ENCODE measurements around the gene MAP3K20. TPM values are rescaled to one million over a fixed set of nuclear protein-coding genes. Genes with fewer than 3 reads are reported as not detected.

Gene MAP3K20
- total RNA-seq, 1 experiment from 2014 or later = 7.1 TPM

DNA sequence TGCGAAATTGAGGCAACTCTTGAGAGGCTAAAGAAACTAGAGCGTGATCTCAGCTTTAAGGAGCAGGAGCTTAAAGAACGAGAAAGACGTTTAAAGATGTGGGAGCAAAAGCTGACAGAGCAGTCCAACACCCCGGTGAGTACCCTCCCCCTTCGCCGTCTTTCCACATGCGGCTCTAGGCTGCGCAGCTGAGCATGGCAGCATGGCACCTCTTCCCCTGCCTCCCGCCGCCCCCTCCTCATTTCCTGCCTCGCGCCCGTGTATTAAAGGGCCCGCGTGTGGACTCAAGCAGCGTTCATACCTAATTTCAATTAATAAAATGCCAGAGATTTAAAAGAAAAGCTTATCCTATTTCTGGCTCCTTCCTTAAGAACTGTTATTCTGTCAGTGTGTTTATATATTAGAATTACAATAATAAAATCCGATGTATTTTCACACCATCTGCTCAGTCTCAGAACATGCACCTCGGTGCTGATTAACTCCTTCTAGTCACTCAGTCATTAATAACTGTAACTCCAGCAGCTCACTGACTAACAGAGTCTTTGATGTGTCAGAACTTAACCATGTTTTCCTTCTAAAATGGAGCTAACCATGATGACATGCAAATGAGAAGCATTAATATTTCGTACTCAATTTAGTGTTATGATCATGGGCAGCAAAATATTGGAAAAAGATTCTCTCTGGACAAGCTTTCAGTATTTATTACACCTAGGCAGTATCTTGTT is 141.6 kb downstream of the MAP3K20 start:
- Histone ChIP-seq H3K36me3 (replicated peaks; ENCODE audit: control insufficient read depth, insufficient read depth, low read length) (no peaks in the 10 kb centered on the region), H3K4me3 (ENCODE audit: insufficient read depth, low read depth, low read length) (no peak overlapping the region), H3K27me3 (ENCODE audit: control insufficient read depth, insufficient read depth, low read length) (no peaks in the 10 kb centered on the region)
- peak; percentile 51 for DNase-seq

DNA sequence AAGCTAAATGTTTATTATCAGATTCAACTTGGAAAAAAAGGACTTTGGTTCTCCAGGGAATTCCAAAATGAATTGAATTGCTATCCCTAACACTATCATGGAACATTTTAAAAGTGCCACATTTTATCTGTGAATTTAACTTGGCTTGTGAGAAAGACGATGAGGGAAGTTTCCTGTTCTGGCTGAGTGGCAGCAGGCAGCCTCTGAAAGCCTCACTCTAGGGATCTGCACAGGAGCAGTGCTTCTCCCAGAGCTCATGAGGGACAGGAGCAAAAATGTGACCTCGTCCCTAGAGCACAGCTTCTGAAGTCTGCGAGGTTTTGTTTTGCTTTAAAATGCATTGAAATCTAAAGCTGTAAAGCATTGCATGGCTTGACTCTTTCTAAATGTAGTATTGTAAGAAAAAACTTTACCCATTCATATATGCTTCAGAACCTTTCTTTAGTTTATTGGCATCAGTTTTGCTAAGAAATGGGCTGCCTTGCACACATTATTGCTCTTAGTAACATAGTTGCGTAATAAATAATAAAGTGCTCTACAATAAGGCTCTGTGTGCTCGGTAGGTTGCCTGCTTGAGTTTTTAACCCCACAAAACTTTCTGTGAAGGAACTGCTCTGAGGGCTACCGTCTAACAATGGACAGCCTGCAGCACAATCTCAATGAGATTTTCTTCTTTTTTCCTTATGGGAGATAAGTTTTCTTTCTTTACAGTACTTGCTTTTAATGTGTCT is 142.8 kb downstream of the MAP3K20 start:
- DNase-seq = peak; percentile 49
- no peaks in the 10 kb centered on the region for H3K27me3 ChIP-seq (ENCODE audit: control insufficient read depth, insufficient read depth, low read length)
- H3K4me3 ChIP-seq (ENCODE audit: insufficient read depth, low read depth, low read length) = no peak overlapping the region
- no peaks in the 10 kb centered on the region for H3K36me3 ChIP-seq (replicated peaks; ENCODE audit: control insufficient read depth, insufficient read depth, low read length)

DNA sequence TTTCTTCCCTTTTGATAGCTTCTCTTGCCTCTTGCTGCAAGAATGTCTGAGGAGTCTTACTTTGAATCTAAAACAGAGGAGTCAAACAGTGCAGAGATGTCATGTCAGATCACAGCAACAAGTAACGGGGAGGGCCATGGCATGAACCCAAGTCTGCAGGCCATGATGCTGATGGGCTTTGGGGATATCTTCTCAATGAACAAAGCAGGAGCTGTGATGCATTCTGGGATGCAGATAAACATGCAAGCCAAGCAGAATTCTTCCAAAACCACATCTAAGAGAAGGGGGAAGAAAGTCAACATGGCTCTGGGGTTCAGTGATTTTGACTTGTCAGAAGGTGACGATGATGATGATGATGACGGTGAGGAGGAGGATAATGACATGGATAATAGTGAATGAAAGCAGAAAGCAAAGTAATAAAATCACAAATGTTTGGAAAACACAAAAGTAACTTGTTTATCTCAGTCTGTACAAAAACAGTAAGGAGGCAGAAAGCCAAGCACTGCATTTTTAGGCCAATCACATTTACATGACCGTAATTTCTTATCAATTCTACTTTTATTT is 145.6 kb downstream of the MAP3K20 start:
- no peak for DNase-seq
- H3K4me3 ChIP-seq (ENCODE audit: insufficient read depth, low read depth, low read length) = no peak overlapping the region
- no peaks in the 10 kb centered on the region for H3K36me3 ChIP-seq (replicated peaks; ENCODE audit: control insufficient read depth, insufficient read depth, low read length)
- H3K27me3 ChIP-seq (ENCODE audit: control insufficient read depth, insufficient read depth, low read length) = no peaks in the 10 kb centered on the region

DNA sequence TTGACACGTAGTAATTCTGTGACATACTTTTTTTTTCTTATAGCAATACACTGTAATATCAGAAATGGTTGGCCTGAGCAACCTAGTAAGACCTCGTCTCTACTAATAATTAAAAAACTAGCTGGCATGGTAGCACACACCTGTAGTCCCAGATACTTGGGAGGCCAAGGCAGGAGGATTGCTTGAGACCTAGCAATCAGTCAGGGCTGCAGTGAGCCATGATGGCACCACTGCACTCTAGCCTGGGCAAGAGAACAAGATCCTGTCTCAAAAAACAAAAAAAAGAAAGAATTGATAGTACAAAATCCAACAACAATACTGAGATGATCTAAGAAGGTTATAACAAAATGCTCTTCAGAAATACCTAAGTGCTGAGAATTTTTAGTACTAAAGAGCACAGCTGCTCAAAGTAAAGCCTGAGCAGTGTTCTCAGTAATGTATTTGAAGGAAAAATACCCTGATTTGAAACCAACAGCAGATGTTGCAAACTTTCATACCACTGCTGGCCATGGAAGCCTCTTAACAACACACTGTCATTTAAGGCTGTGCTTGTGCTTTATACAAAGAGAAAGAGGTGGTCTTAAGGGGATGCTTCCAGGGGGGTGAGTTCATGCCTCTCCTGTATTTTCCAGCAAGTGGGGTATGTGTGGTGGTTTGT is 146.4 kb downstream of the MAP3K20 start:
- H3K36me3 ChIP-seq (replicated peaks; ENCODE audit: control insufficient read depth, insufficient read depth, low read length) = no peaks in the 10 kb centered on the region
- H3K4me3 ChIP-seq (ENCODE audit: insufficient read depth, low read depth, low read length) = no peak overlapping the region
- no peak for DNase-seq
- no peaks in the 10 kb centered on the region for H3K27me3 ChIP-seq (ENCODE audit: control insufficient read depth, insufficient read depth, low read length)

DNA sequence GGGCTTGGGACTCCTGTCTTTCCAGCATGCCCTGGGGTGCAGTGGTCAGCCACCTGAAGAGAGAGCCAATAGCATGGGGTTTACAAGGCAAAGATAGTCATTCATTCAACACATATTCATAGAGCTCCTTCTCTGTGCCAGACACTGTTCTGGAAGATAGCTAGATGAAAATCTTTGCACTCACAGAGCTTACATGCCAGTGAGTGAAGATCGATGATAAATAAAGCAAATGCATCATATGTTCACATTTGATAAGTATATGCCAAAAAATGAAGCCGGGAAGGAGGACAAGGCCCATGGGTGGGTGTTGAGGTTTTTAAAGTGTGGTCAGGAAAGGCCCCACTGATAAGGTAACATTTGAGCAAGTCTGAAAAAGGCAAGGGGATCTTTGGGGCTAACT is 148.2 kb downstream of the MAP3K20 start:
- H3K27me3 ChIP-seq (ENCODE audit: control insufficient read depth, insufficient read depth, low read length) = no peaks in the 10 kb centered on the region
- no peak overlapping the region for H3K4me3 ChIP-seq (ENCODE audit: insufficient read depth, low read depth, low read length)
- no peak for DNase-seq
- H3K36me3 ChIP-seq (replicated peaks; ENCODE audit: control insufficient read depth, insufficient read depth, low read length) = no peaks in the 10 kb centered on the region

DNA sequence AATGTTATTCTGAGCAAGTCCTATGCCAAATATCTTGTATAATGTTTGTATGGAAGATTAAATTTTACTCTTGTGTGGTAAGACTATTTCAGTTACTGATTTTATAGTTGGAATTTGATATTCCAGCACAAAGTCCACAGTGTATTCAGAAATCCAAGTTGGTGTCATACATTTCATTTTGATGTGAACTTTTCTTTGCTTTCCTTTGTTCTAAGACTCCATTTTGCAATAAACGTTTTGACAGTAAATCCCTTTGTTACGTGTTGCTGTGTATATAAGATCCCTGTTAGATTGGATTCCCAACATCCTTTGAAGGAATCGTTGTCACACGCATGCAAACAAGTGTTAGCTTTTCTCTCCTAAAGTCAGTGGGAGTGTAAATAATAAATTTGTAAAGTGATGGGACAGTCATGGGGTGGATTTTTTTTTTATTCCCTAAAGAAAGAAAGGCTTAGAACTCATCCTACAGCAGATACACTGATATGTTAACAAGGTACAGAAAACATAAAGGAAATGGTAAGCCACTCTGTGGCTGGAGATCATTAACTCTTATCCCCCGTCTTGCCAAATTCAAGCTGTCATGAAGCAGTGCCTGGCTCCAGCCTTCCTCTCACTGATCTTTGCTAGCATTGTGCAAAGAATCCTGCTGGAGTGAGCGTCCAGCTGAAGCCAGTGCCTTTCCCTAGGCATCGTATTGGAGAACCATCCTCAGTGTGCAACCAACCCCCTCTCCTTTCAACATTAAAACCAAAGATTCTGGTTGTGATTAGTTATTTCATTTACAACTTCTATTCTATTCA is 151.5 kb downstream of the MAP3K20 start:
- H3K27me3 ChIP-seq (ENCODE audit: control insufficient read depth, insufficient read depth, low read length) = no peaks in the 10 kb centered on the region
- no peak for DNase-seq
- H3K36me3 ChIP-seq (replicated peaks; ENCODE audit: control insufficient read depth, insufficient read depth, low read length) = no peaks in the 10 kb centered on the region
- H3K4me3 ChIP-seq (ENCODE audit: insufficient read depth, low read depth, low read length) = no peak overlapping the region

DNA sequence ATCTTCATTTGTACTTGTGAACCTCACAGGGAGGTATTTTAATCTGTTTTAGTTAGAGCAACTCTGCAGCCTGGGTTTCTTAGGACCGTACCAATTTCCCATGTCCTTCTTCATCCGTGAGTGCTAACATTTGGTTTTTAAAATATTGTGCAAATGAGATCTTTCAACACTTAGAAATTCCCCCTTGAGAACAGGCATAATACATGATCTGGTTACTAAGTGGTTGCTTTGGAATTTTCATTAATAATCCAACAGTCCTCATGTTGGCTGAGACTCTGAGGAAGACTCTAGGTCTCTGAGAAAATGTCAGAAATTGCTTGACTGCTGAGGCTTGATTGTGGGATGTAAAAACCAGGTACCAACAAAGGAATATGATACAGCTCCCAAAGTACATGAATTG is 153.4 kb downstream of the MAP3K20 start:
- Histone ChIP-seq H3K4me3 (ENCODE audit: insufficient read depth, low read depth, low read length) (no peak overlapping the region), H3K27me3 (ENCODE audit: control insufficient read depth, insufficient read depth, low read length) (no peaks in the 10 kb centered on the region), H3K36me3 (replicated peaks; ENCODE audit: control insufficient read depth, insufficient read depth, low read length) (no peaks in the 10 kb centered on the region)
- DNase-seq = no peak

DNA sequence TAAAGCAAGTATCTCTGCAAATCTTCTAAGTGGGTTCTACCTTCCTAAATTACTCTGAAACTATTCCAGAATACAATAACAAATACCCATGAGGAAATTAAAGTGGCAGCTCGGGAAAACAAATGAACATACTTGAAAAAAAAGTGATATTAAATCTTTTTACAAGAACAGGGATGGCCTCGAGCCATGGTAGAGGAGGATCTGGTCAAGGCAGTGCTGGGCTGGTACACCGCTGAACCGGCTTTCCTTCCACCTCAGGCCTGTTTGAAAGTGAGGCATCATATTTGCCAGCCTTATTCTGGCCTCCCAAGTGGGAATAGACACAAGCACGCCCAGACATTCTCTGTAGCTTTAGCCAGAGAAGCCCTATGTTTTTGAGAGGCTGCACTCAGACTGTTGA is 154.5 kb downstream of the MAP3K20 start:
- no peak for DNase-seq
- no peak overlapping the region for H3K4me3 ChIP-seq (ENCODE audit: insufficient read depth, low read depth, low read length)
- H3K27me3 ChIP-seq (ENCODE audit: control insufficient read depth, insufficient read depth, low read length) = no peaks in the 10 kb centered on the region
- no peaks in the 10 kb centered on the region for H3K36me3 ChIP-seq (replicated peaks; ENCODE audit: control insufficient read depth, insufficient read depth, low read length)

DNA sequence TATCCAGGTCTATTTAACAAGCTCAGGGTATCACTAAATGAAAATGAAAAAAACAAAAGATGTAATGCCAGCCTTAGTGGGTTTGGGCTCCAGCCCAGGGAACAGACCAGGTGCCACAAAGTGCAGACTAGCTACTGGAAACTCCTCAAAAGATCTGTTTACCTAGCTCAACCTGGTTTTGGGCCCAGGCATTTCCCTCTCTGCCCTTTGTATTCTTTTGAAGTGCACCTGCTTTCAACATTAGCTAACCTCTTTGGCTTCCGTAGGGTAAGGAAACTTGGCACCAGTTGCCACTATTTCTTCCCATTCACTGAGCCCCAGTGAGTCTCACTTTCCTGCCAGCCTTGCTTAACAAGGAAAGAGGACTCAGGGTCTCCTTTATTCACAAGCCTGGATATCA is 155.4 kb downstream of the MAP3K20 start:
- Histone ChIP-seq H3K36me3 (replicated peaks; ENCODE audit: control insufficient read depth, insufficient read depth, low read length) (no peaks in the 10 kb centered on the region), H3K4me3 (ENCODE audit: insufficient read depth, low read depth, low read length) (no peak overlapping the region), H3K27me3 (ENCODE audit: control insufficient read depth, insufficient read depth, low read length) (no peaks in the 10 kb centered on the region)
- no peak for DNase-seq

DNA sequence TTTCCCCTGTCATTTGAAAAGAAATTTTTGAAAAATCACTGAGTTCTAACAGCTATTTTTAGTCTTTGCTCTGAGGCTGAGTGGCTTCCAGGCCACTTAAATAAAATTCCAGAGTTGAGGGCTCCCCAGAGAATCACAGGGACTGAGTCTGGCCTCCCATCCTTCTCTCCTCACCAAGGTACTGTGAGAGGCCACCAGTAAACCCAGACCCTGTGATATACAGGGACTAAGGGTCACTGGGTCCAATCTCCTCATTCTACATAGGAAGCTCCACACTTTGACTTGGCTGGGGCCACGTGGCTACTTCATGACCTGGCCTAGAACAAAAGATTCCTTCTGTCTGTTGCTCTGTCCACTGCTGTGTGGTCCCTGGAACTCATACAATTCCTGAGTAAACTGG is 155.8 kb downstream of the MAP3K20 start:
- Histone ChIP-seq H3K27me3 (ENCODE audit: control insufficient read depth, insufficient read depth, low read length) (no peaks in the 10 kb centered on the region), H3K4me3 (ENCODE audit: insufficient read depth, low read depth, low read length) (no peak overlapping the region), H3K36me3 (replicated peaks; ENCODE audit: control insufficient read depth, insufficient read depth, low read length) (no peaks in the 10 kb centered on the region)
- DNase-seq = no peak

DNA sequence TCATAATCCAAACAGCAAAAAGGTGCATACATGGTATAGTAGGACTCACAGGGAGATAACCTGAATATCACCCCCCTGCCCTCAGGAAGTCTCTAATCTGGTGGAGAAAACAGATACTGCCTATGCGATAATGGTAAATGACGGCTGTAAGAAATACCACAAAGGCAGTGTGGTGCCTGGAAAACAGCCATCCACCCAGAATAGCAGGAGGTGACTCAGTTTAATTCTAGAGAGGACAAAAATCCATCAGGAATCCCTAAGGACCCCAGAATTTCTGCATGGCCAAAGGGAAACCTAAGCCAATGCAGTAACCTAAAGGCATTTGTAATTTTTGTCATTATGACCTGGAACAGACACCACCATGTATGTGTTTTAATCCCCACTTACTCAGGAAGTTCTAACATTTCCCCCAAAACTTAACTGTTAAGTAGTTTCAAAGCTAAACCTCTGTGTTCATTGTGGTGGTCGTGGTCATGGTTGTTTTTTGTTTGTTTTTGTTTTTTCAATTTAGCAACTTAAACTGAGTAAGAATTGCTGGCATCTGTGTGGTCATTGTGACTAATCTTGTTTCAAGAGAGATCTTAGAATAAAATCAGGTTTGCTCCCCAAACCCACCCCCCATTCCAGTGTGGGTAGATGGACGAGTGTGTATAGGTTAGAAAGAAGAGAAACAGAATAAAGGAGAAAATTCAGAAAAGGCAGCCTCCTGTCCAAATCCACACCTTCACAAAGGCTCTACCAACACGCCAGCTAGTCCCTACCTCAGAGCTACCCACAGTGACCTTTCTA is 157.5 kb downstream of the MAP3K20 start:
- no peak for DNase-seq

DNA sequence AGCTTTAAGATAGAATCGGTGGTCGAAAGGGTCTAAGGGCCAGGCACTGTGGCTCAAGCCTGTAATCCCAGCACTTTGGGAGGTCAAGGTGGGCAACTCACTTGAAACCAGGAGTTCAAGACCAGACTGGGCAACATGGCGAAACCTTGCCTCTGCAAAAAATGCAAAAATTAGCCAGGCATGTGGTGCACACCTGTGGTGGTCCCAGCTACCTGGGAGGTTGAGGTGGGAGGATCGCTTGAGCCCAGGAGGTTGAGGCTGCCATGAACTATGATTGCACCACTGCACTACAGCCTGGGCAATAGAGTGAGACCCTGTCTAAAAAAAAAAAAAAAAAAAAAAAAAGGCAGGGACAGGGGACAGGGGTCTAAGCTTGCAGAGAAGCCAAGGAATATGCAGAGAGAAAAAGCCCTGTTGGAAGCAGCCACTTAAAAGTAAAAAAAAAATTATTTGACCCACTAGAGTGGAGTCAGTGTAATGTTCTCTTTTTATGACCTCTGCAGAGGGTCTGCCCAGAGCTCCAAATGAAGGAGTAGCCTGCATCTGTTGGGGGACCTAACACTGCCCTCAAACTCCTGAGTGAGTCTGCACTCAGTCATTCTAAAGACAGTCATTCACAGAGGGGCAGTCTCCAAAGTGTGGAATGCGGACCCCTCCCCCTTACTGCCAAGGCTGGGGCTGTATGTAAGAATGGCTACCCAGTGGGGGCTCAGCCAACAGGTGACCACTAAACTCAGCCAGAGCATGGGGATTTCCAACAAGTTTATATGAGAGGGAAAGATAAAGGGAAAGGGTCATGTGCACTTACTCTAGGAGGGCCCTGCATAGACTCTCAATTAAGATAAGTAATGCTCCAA is 160.5 kb downstream of the MAP3K20 start:
- no peak overlapping the region for H3K4me3 ChIP-seq (ENCODE audit: insufficient read depth, low read depth, low read length)
- no peaks in the 10 kb centered on the region for H3K36me3 ChIP-seq (replicated peaks; ENCODE audit: control insufficient read depth, insufficient read depth, low read length)
- DNase-seq = peak; percentile 70
- H3K27me3 ChIP-seq (ENCODE audit: control insufficient read depth, insufficient read depth, low read length) = no peaks in the 10 kb centered on the region

More for the DNA sequence above, 157.5 kb downstream of the MAP3K20 start:
- no peak overlapping the region for H3K4me3 ChIP-seq (ENCODE audit: insufficient read depth, low read depth, low read length)
- H3K36me3 ChIP-seq (replicated peaks; ENCODE audit: control insufficient read depth, insufficient read depth, low read length) = no peaks in the 10 kb centered on the region
- H3K27me3 ChIP-seq (ENCODE audit: control insufficient read depth, insufficient read depth, low read length) = no peaks in the 10 kb centered on the region

DNA sequence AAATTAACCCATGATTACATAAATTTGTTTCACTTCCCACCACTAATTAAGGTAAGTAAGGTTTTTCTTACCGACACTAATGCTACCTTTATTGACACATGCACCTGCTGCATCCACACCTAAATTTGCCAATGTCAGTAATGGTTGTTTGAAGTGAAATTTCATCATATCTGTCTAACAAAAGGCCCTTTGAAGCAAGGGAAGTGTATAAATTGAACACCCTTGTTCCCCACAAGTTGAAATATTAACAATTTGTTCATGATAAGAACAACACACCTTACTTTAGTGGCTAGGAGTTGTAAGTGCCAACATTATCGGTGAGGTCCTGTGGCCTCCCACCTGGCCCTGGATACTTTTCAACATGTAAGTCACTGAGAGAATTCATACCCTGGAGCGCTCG is 162.7 kb downstream of the MAP3K20 start:
- DNase-seq = no peak
- no peaks in the 10 kb centered on the region for H3K36me3 ChIP-seq (replicated peaks; ENCODE audit: control insufficient read depth, insufficient read depth, low read length)
- H3K27me3 ChIP-seq (ENCODE audit: control insufficient read depth, insufficient read depth, low read length) = no peaks in the 10 kb centered on the region
- H3K4me3 ChIP-seq (ENCODE audit: insufficient read depth, low read depth, low read length) = no peak overlapping the region

Measured in H7 (cell line).